ENCODE measurements around the gene MKX.
"Not testable (repeated sequence)": the region's sequence is repeated elsewhere in the genome, so short reads cannot be mapped to it uniquely, and the experiment has no call there.

The MKX gene

DNA sequence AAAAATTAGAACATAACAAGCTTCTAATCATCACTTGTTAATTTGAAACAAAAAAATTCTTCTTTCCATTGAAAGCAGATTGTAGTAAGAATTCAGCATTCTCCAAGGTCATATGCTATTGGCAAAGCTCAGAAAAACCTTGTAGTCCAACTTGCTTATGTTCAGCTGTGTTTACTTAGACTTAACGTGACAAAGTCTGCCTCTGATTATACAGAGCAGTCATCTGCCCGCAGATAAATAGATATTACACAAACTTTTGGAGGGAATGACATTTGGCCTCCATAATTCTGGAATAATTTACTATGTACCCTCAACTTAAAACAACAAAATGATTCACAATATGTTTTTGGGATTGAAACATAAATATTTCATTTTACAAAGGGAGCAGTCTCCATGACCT lies 45.8 kb downstream of the MKX start:
- no peak overlapping the region for H3K27ac ChIP-seq

DNA sequence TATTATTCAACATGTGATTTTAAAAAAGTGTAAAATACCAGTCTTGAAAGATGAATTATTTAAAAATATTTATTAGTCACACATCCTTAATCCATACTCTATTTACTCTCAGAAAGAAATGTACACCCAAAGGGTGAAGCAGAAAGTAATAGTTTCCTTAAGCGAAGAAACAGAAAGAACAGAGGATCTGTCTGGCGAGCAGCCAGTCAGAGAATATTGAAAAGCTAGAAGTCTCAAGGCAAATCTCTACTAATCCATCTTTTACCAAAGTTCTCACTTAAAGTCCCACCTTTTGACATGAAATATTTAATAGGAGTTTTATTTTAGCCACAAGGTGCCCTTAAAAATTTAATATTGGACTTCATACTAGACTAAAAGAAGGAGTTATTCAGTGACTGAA lies 46.7 kb downstream of the MKX start:
- no peak overlapping the region for H3K27ac ChIP-seq
- no peak overlapping the region for H3K4me3 ChIP-seq

More for the DNA sequence above, 45.8 kb downstream of the MKX start:
- no peak overlapping the region for H3K4me3 ChIP-seq

DNA sequence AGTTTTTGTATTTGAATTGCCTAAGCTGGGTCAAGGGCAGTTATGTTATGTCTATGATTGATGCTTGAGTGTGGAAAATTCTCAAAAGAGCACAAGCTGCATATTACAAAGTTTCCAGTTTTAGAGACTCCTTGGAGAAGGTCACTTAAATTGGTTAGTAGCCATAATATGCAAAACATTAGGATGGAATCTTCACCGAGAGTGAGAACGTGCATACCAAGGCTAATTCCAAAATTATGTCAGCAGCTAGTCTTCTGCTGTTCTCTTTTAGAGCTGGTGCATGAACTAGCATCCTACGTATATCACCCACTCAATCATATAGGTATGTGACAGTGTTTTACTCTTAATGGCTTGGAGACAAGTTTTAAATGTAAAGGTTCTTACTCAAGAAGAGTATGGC lies 49.2 kb downstream of the MKX start:
- no peak overlapping the region for H3K27ac ChIP-seq
- no peak overlapping the region for H3K4me3 ChIP-seq

DNA sequence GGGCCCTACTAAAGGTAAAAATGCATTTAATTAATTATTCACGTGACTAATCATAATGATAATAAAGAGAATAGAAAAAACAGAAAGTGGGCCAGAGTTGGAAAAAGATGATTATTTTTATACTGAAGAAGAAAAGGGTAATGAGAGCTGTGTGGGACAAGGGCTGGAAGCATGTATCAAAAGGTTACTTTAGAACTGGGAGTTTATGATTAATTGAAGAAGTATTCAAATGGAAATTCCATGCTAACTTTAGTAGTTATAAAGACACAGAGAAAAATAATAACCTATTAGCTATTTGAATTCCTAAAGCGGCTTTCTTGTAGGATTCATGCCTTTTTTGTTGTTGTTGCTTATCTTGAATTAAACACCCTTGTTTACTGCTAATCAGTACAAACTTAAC lies 49.9 kb downstream of the MKX start:
- H3K27ac ChIP-seq = no peak overlapping the region
- H3K4me3 ChIP-seq = no peak overlapping the region

DNA sequence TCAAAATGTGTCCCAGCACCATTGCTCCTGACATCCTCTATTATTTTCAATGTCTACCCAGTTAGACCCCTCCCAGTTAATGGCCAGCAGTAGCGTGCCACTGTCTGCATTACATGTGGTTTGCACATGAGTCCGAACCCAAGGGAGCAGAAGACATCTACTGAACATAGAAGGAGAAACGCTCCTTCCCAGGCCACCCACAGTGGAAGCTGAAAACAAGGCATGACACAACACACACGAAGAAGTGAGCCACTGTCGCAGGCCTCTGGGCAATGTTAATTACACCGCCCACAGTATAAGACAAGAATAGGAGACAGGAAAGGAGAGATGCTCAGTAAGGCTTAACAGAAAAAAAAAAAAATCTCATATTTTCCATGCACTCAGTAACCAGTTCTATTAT lies 50.5 kb downstream of the MKX start:
- no peak overlapping the region for H3K4me3 ChIP-seq
- H3K27ac ChIP-seq = no peak overlapping the region

DNA sequence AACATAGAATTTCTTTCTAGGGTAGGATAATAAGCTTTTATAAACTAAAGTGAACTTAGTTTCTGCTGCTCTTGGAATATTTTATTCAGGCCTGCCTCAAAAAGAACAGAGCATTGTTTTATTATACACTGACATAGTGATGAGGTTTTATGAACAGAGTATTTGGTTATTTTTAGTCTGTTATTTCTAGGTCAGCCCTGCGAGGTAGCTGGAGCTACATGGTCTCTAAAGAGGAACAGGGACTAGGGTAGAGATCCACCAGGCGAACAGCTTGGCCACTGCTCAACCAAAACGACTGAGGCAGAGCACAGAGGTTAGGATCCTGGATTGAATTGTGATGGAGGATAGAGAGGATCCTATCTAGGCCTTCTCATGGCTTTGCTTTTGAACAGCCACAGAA lies 53.0 kb downstream of the MKX start:
- no peak overlapping the region for H3K27ac ChIP-seq
- no peak overlapping the region for H3K4me3 ChIP-seq

DNA sequence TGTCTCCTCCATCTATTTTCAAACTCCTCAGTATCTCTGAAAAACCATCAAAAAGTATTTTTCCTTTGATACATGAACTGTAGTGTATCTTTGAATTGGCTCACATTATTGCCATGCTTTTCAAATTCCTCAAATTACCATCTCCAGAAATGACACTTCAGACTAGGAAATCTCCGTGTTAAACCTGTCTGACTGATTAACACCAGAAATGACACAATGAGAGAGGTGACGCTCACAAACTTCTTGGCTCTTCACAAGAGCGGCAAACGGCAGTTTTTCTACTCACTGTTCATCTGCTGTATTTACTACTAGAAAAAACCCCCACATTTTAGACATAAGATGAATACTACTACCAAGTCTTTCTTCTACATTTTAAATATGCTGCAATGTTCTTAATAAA lies 56.6 kb downstream of the MKX start:
- Histone ChIP-seq H3K4me3 (no peak overlapping the region), H3K27ac (no peak overlapping the region)

DNA sequence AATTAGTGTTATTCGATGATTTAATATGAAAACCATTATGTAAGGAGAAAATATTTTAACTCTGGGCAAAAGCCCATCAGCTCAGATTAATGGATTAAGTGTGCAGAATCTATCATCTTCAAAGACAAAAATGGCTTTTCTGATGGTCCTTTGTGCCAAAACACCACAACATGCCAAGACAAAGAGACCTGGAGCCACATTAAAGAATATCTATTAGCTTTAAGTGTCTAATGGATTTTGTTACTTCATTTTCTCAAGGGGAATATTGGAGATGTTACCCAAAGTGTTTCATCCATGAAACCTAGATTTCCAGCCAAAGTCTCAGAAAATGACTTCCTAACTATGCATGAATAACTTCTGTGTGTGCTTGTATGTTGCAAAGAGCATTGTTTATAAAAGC lies 57.3 kb downstream of the MKX start:
- H3K4me3 ChIP-seq = no peak overlapping the region
- no peak overlapping the region for H3K27ac ChIP-seq

DNA sequence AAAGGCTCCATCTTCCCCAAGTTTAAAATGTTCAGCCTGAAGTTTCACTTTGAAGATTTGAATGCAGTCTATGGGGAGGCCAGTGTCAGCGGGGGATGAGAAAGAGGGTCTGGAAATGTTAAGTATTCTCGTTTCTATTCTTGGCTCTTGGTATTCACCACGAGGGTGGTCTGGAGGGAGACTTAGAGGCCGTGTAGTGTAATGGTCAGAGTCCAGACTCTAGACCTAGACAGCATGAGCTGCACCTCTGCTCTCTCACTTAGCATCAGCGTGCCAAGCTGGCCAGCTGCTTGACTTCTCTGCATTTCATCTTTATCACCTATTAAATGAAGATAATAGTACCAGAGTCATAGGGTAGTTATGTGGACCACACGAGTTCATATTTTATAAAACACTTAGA lies 57.9 kb downstream of the MKX start:
- H3K4me3 ChIP-seq = no peak overlapping the region
- no peak overlapping the region for H3K27ac ChIP-seq

DNA sequence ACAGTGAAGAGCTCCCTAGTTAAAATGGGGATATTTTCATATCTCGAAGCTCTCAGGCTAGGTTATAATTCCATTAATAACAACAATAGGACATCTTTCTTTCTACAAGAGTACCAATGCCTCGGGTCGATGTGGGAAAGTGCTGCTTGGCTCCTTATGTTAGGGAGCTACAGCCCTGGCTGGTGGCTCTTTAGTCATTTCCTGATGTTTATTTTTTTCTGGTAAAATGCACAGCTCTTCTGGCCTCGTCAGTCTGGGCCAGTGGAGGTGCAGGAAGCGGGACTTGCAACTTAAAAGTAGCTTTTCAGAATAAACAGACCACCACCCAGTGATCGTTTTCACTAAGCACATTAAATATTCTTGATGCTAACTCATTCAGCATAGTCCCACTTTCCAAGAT lies 58.3 kb downstream of the MKX start:
- H3K4me3 ChIP-seq = no peak overlapping the region
- H3K27ac ChIP-seq = no peak overlapping the region

DNA sequence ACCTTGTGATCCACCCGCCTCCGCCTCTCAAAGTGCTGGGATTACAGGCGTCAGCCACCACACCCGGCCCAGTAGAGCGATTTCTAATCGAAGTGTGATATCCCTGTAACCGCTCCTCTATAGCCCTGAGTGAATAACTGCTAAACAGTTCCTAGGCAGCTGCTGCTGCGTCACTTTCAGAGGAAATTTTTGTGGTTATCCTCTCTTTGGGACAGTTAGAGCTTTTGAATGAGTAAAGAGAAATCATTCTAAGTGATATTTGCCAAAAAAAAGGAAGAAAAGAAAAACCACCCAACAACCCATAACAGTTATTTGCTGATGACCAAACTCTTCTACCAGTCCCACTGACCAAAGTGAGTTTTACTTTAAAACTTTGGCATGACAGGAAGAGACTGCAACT lies 59.9 kb downstream of the MKX start:
- H3K4me3 ChIP-seq = no peak overlapping the region
- H3K27ac ChIP-seq = no peak overlapping the region

DNA sequence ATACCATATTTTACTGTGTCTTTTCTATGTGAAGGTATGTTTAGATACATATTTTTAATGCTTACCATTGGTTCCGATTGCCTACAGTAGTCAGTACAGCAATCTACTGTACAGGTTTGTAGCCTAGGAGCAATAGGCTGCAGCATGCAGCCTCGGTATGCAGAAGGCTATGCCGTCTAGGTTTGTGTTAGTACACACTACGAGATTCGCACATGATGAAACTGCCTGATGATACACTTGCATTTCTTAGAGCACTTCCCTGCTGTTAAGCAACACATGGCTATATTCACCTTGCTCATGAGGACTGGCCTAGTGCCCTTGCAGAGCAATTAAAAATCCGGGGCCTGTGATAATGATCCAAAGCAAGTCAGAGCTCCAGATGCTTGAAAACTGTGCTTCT lies 62.4 kb downstream of the MKX start:
- Histone ChIP-seq H3K4me3 (no peak overlapping the region), H3K27ac (no peak overlapping the region)

DNA sequence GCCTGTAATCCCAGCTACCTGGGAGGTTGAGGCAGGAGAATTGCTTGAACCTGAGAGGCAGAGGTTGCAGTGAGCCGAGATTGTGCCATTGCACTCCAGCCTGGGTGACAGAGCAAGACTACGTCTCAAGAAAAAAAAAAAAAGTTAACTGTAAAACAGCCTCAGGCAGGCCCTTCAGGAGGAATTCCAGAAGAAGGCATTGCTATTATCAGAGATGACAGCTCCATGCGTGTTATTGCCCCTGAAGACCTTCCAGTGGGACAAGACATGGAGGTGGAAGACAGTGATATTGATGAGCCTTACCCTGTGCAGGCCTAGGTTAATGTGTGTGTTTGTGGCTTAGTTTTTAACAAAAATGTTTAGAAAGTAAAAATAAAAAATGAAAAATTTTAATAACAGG lies 63.8 kb downstream of the MKX start:
- not testable (repeated sequence) for H3K4me3 ChIP-seq, H3K27ac ChIP-seq

DNA sequence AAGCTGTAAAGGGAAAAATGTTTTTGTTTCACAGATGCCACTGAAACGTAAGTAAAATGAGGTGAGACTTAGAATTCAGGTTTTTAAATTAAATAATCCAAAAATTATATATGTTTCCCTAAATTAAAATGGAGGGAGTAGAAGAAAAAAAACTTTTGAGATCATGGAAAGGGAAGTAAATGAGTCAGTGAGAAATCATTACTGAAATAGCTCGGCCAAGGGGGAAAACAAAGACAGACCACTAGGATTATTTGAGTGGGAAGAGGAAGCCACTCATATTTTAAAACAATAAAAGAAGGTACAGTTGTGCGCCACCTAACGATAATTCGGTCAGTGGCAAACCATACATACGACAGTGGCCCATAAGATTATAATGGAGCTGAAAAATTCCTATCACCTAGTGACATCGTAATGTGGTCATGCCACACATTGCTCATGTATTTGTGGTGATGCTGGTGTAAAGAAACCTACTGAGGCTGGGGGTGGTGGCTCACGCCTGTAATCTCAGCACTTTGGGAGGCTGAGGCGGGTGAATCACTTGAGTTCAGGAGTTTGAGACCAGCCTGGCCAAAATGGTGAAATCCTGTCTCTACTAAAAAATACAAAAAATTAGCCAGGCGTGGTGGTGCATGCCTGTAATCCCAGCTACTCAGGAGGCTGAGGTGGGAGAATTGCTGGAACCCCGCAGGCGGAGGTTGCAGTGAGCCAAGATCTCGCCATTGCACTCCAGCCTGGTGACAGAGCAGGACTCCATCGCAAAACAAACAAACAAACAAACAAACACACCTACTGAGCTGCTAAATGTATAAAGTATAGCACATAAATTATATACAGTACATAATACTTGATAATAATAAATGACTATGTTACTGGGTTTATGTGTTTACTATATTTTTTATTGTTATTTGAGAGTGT lies 64.7 kb downstream of the MKX start:
- no peak overlapping the region for H3K4me3 ChIP-seq
- no peak overlapping the region for H3K27ac ChIP-seq

DNA sequence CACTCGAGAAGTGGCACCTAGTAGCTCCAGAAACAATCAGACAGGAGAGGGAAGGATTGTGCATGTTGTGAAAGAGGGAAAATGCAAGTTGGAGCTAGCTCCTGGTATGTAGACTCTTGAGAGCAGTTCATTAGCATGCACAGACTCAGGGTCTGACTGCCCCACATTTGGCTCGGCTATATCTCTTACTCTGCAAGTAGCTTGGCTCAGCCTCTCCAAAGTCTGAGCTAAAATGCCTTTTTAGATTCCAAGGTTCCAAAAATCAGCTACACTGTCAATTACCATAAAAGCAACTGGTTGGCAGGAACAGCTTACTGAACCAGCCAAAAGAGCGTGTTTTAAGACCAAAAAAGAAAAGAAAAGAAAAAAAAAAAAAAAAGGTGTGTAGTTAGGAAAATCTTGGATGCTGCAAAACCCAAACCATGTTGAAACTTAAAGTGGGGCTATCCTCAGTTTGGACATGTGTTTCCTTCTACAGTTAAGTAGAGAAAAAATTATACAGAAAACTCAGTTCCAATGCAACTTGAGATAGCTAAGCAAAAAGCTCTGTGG lies 65.5 kb downstream of the MKX start:
- no peak overlapping the region for H3K4me3 ChIP-seq
- no peak overlapping the region for H3K27ac ChIP-seq

DNA sequence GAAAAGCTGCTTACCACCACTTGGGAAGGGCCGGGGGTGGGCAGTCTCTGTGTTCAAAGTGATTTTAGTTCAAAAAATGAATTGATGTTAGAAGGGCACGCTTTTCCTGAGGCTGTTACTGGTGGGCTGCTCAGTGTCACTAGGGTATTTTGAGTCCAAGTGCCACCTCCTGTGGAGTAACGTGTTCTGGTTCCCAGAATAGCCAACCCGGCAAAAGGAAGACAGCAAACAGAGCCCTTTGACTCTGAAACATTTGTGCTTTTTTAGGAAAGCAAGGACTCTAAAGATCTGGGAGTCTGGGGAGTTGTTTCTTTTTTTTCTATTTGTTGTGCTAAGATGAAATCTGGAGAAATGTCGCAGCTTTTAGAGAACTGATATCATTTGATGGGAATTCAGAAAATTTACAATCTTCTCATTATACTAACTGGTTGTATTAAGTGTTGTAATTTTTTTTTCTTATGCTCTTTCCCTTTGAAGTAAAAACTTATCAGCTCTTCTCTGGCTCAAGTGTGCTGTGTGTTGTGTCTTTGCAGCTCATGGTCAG lies 66.2 kb downstream of the MKX start:
- H3K27ac ChIP-seq = no peak overlapping the region

DNA sequence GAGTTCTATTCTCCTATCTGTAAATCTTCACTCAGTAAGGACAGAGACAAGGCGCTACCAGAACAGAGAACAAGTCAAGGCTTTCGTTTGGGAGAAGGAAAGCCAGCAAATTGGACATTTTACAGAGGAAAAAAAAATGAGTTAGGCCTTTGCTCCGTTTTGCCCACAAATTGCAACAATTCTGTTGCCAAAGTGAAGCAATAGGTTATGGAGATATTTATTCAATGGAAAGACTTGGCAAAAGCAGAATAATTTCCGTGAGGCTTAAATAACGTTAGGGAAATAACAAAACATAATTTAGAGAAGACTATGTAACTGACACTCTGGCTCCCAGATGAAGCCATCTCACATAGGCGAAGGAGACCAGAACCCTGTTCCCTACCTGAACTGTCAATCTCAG lies 67.5 kb downstream of the MKX start:
- Histone ChIP-seq H3K27ac (no peak overlapping the region), H3K4me3 (no peak overlapping the region)

More for the DNA sequence above, 66.2 kb downstream of the MKX start:
- H3K4me3 ChIP-seq = no peak overlapping the region

DNA sequence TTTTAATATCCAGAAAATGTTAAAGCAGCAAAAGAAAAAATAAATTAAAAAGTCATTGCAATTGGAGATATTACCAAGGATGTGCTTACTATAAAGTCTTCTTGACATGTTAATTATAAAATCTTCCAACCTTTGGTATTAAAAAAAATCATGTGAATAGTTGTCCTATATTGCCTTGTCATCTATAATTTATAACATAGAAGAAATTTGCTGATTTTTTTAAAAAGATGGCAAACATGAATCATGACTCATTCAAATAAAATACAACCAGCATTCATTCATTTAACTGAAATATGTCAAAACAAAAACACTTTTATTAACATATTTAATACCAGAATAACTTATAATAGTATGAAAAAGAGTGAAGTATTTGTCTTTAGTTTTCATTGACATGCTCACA lies 72.6 kb downstream of the MKX start:
- Histone ChIP-seq H3K27ac (no peak overlapping the region), H3K4me3 (no peak overlapping the region)

DNA sequence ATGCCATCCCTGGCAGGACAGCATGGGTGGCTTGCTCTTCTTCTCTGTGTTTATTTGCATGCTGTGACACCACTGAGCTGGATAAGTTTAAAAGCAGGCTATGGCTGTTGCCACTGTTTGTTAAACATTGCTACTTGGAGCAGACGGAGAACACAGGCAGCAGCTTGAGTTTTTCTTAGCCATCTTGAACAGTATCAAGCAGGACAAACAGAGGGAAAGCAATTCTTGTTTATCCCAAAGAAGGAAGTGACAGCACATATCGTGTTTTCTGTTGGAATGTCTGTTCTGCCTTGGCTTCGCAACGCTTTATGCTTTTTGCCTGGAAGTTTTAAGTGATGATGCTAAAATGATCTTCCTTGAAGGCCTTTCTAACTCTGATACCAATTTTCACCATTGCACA lies 73.8 kb downstream of the MKX start:
- no peak overlapping the region for H3K4me3 ChIP-seq
- no peak overlapping the region for H3K27ac ChIP-seq

DNA sequence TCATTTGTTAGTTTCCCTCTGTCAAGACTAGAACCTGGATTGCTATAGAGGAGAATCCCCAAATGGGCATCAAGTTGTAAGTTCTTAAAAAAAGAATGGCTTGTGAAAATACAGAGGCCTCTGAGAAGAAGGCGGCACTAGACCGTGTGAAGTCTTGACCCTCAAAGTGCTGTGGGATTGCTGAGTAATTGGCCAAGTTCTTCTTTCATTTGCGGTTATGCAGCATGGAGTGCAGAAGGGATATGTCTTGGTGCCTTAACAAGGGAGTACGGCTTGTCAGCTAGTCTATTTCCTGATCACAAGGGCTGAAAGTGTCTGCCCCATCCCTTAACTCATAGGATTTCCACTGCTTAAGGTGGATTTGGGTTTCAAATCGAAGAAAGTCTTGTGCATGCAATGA lies 81.2 kb downstream of the MKX start:
- Histone ChIP-seq H3K4me3 (no peak overlapping the region), H3K27ac (no peak overlapping the region)

DNA sequence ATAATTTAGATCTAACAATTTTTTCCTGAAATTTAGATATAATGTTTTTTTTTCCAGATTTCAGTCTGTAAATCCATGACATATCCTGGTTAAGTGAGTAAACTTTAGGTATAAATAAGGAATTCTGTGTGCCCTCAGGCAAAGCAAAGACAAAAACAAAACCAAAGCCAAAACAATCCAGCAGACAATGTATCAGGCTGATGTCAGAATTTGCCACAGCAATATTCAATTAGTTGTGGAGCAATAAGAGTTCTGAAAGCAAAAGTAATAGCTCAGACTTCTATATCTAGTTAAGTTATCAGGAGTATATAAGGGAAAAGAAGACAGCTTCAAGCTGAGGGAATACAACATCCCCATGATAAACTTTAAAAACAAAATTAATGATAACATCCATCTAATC lies 82.0 kb downstream of the MKX start:
- Histone ChIP-seq H3K27ac (no peak overlapping the region), H3K4me3 (no peak overlapping the region)
